Lower leg skin (tissue), 4 donors: ENCODE results near the gene PLPPR3. TPM values are rescaled to one million over a fixed set of nuclear protein-coding genes. Genes with fewer than 3 reads are reported as not detected.

Experiments used
- DNase-seq, 2 donors: peaks; one replicate each; pipeline ENCODE4 v3.0.0-alpha.2; 2019; ENCODE audit warnings: low spot score in 2 of 2
- H3K4me3 ChIP-seq: fragments of 200-600 bp; sonication (generic); 2 replicates; pipeline ENCODE4 v1.5.1; 2017; ENCODE audit warnings: mild to moderate bottlenecking, low read depth; ENCODE audit not compliant: poor library complexity, severe bottlenecking
- CTCF ChIP-seq, 3 donors: fragments of 450-650 bp; IDR thresholded peaks; one replicate each; pipeline ENCODE4 v1.5.1; 2016; ENCODE audit warnings: antibody characterized with exemption in 3 of 3, mild to moderate bottlenecking in 3 of 3, moderate library complexity in 2 of 3
- POLR2A ChIP-seq, 2 donors: fragments of 450-650 bp; IDR thresholded peaks; one replicate each; pipeline ENCODE4 v1.6.1; 2016 to 2017; ENCODE audit warnings: antibody characterized with exemption in 2 of 2, mild to moderate bottlenecking in 1 of 2, moderate library complexity in 1 of 2
- WGBS, 2 donors: methylation state at CpG; one replicate each; pipeline ENCODE4 v1.1.5; 2018; 5-methylcytosine and 5-hydroxymethylcytosine counted together
- intact Hi-C: fragments of 100-400 bp; cut with DNase I; formaldehyde crosslinking; loops from one replicate; pipeline ENCODE4 v1.15.0; 2023; ENCODE audit warnings: low total_unique reads
- total RNA-seq, 4 donors: library from RNA; depleted of rRNA; stranded (reverse); fragments of >200 nt; gene quantifications; one replicate each; pipeline ENCODE4 v1.1.0, GENCODE V29; 2016

Gene PLPPR3
- total RNA-seq, 4 donors from 2014 or later, result not detected

GRCh38 chr19:861756-862580 is 40.2 kb upstream of the PLPPR3 start:
- no peak for DNase-seq
- intact Hi-C loops, result loop anchor here (1.0 kb wide), 1 partner anchor 29 kb away; no protein-coding TSS in a partner anchor

GRCh38 chr19:861141-861755 is 39.5 kb upstream of the PLPPR3 start:
- 45 to 61% methylated on average over 15 to 29 of the region's 35 CpGs for WGBS, 2 donors
- TF ChIP-seq POLR2A (IDR thresholded peaks at IDR 0.05) (no peak), CTCF (IDR thresholded peaks at IDR 0.05) (no peak)
- intact Hi-C loops, result loop anchor here (1.0 kb wide), 1 partner anchor 28 kb away; no protein-coding TSS in a partner anchor
- H3K4me3 ChIP-seq, result no peak overlapping the region
- DNase-seq, result no peak

More at GRCh38 chr19:861756-862580, 40.2 kb upstream of the PLPPR3 start:
- no peak overlapping the region for H3K4me3 ChIP-seq
- TF ChIP-seq CTCF (IDR thresholded peaks at IDR 0.05) (no peak), POLR2A (IDR thresholded peaks at IDR 0.05) (no peak)
- WGBS, 2 donors, result 17 to 18% methylated on average over 27 to 56 of the region's 60 CpGs

- intact Hi-C loops, result loop anchor here (2.0 to 10.0 kb wide), 2 partner anchors 62 to 126 kb away; partner anchors contain the start of gene WDR18
- H3K4me3 ChIP-seq, result peak within 1 kb of the TSS; percentile 22
- WGBS, 2 donors, result 24 to 36% methylated on average over 11 to 13 of the region's 24 CpGs
- peak; percentile 73 to 96 for DNase-seq
- TF ChIP-seq POLR2A (IDR thresholded peaks at IDR 0.05) (peak in 1 of 2 donors; percentile 63), CTCF (IDR thresholded peaks at IDR 0.05) (no peak)
Measured at GRCh38 chr19:858868-859843, 37.4 kb upstream of the PLPPR3 start, which contains the start of gene CFD. Gene CFD (plus strand): TSS chr19:859664. CDS start chr19:859690, 26 bp downstream.

GRCh38 chr19:858284-858683 is 36.5 kb upstream of the PLPPR3 start:
- TF ChIP-seq CTCF (IDR thresholded peaks at IDR 0.05), result no peak
- no peak for TF ChIP-seq POLR2A (IDR thresholded peaks at IDR 0.05)
- 77 to 85% methylated on average over 9 of the region's 9 CpGs for WGBS, 2 donors
- no peak for DNase-seq
- no peak overlapping the region for H3K4me3 ChIP-seq
- intact Hi-C loops, result loop anchor here (2.0 to 10.0 kb wide), 2 partner anchors 63 to 127 kb away; partner anchors contain the start of gene WDR18

DNA sequence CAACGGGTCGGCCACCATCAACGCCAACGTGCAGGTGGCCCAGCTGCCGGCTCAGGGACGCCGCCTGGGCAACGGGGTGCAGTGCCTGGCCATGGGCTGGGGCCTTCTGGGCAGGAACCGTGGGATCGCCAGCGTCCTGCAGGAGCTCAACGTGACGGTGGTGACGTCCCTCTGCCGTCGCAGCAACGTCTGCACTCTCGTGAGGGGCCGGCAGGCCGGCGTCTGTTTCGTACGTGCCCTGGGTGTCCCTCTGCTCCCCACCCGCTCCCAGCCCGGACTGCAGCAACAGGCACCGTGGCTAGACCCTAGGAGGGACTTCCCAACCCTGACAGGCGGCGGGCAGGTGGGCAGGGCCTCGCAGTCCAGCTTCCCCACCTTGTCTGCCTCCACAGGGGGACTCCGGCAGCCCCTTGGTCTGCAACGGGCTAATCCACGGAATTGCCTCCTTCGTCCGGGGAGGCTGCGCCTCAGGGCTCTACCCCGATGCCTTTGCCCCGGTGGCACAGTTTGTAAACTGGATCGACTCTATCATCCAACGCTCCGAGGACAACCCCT is 33.9 kb upstream of the PLPPR3 start:
- intact Hi-C loops, result loop anchor here (10.0 kb wide), 1 partner anchor 129 kb away; the partner anchor contains the start of gene WDR18
- TF ChIP-seq CTCF (IDR thresholded peaks at IDR 0.05), result no peak
- no peak for TF ChIP-seq POLR2A (IDR thresholded peaks at IDR 0.05)
- WGBS, 2 donors, result 74 to 78% methylated on average over 33 to 34 of the region's 40 CpGs
- no peak for DNase-seq
- H3K4me3 ChIP-seq, result no peak overlapping the region
